Measurements from ENCODE around the gene TYMS.

Gene TYMS

GRCh38 chr18:679516-679915 is 22.1 kb downstream of the TYMS start:
- no peak for TF ChIP-seq SIN3A (IDR thresholded peaks at IDR 0.05; ENCODE audit: borderline replicate concordance, insufficient read depth, low read length)
- TF ChIP-seq FOXP2 (optimal IDR thresholded peaks at IDR 0.05; ENCODE audit: borderline replicate concordance, extremely low read depth, extremely low read length, insufficient read depth), result no peak
- TF ChIP-seq REST (IDR thresholded peaks at IDR 0.05; ENCODE audit: insufficient read depth in 1 of 2, low read depth in 2 of 2, low read length in 2 of 2), result no peak
- no peak for TF ChIP-seq POLR2AphosphoS5 (IDR thresholded peaks at IDR 0.05; ENCODE audit: low read depth, low read length)
- TF ChIP-seq TAF1 (IDR thresholded peaks at IDR 0.05; ENCODE audit: borderline replicate concordance, insufficient read depth, low read length), result no peak

GRCh38 chr18:680392-680791 is 22.9 kb downstream of the TYMS start:
- TF ChIP-seq SIN3A (IDR thresholded peaks at IDR 0.05; ENCODE audit: borderline replicate concordance, insufficient read depth, low read length), result no peak
- no peak for TF ChIP-seq FOXP2 (optimal IDR thresholded peaks at IDR 0.05; ENCODE audit: borderline replicate concordance, extremely low read depth, extremely low read length, insufficient read depth)
- no peak for TF ChIP-seq REST (IDR thresholded peaks at IDR 0.05; ENCODE audit: insufficient read depth in 1 of 2, low read depth in 2 of 2, low read length in 2 of 2)
- TF ChIP-seq POLR2AphosphoS5 (IDR thresholded peaks at IDR 0.05; ENCODE audit: low read depth, low read length), result no peak
- no peak for TF ChIP-seq TAF1 (IDR thresholded peaks at IDR 0.05; ENCODE audit: borderline replicate concordance, insufficient read depth, low read length)

GRCh38 chr18:681985-682384 is 24.5 kb downstream of the TYMS start:
- TF ChIP-seq SIN3A (IDR thresholded peaks at IDR 0.05; ENCODE audit: borderline replicate concordance, insufficient read depth, low read length) (no peak), TAF1 (IDR thresholded peaks at IDR 0.05; ENCODE audit: borderline replicate concordance, insufficient read depth, low read length) (no peak), REST (IDR thresholded peaks at IDR 0.05; ENCODE audit: insufficient read depth in 1 of 2, low read depth in 2 of 2, low read length in 2 of 2) (no peak), POLR2AphosphoS5 (IDR thresholded peaks at IDR 0.05; ENCODE audit: low read depth, low read length) (no peak), FOXP2 (optimal IDR thresholded peaks at IDR 0.05; ENCODE audit: borderline replicate concordance, extremely low read depth, extremely low read length, insufficient read depth) (no peak)

GRCh38 chr18:682833-683232 is 25.4 kb downstream of the TYMS start:
- TF ChIP-seq TAF1 (IDR thresholded peaks at IDR 0.05; ENCODE audit: borderline replicate concordance, insufficient read depth, low read length) (no peak), POLR2AphosphoS5 (IDR thresholded peaks at IDR 0.05; ENCODE audit: low read depth, low read length) (no peak), FOXP2 (optimal IDR thresholded peaks at IDR 0.05; ENCODE audit: borderline replicate concordance, extremely low read depth, extremely low read length, insufficient read depth) (no peak), REST (IDR thresholded peaks at IDR 0.05; ENCODE audit: insufficient read depth in 1 of 2, low read depth in 2 of 2, low read length in 2 of 2) (no peak)

GRCh38 chr18:683531-683930 is 26.1 kb downstream of the TYMS start:
- no peak for TF ChIP-seq REST (IDR thresholded peaks at IDR 0.05; ENCODE audit: insufficient read depth in 1 of 2, low read depth in 2 of 2, low read length in 2 of 2)
- TF ChIP-seq TAF1 (IDR thresholded peaks at IDR 0.05; ENCODE audit: borderline replicate concordance, insufficient read depth, low read length), result no peak
- TF ChIP-seq SIN3A (IDR thresholded peaks at IDR 0.05; ENCODE audit: borderline replicate concordance, insufficient read depth, low read length), result no peak
- TF ChIP-seq POLR2AphosphoS5 (IDR thresholded peaks at IDR 0.05; ENCODE audit: low read depth, low read length), result no peak
- TF ChIP-seq FOXP2 (optimal IDR thresholded peaks at IDR 0.05; ENCODE audit: borderline replicate concordance, extremely low read depth, extremely low read length, insufficient read depth), result no peak
